Aorta (tissue), 5 donors: Measurements from ENCODE around the gene RACGAP1. TPM values are rescaled to one million over a fixed set of nuclear protein-coding genes. Genes with fewer than 3 reads are reported as not detected.

ENCODE experiments used
- ATAC-seq: fragments of 200-7000 bp; cut with Tn5 transposase; one replicate; pipeline ENCODE4 v1.9.1; 2022; ENCODE audit warnings: moderate library complexity; ENCODE audit not compliant: low FRiP score
- DNase-seq, 2 donors: peaks; one replicate each; pipeline ENCODE4 v3.0.0-alpha.2; 2020
- H3K27ac ChIP-seq, 2 donors: one replicate each; pipeline ENCODE4 v1.5.1; 2013; ENCODE audit warnings: low read length in 2 of 2, mild to moderate bottlenecking in 2 of 2, moderate library complexity in 2 of 2, control low read depth in 1 of 2, inconsistent platforms in 1 of 2, low read depth in 1 of 2
- H3K27me3 ChIP-seq, 2 donors: one replicate each; pipeline ENCODE4 v1.6.1; 2013; ENCODE audit warnings: control low read depth in 1 of 2, low read length in 1 of 2, mild to moderate bottlenecking in 1 of 2, moderate library complexity in 1 of 2; ENCODE audit not compliant: insufficient read depth in 2 of 2, control insufficient read depth in 1 of 2
- H3K36me3 ChIP-seq, 2 donors: one replicate each; pipeline ENCODE4 v1.6.1; 2013; ENCODE audit warnings: control low read depth in 1 of 2, low read length in 1 of 2, mild to moderate bottlenecking in 1 of 2; ENCODE audit not compliant: insufficient read depth in 2 of 2, control insufficient read depth in 1 of 2
- H3K4me1 ChIP-seq, 2 donors: one replicate each; pipeline ENCODE4 v1.6.1; 2013; ENCODE audit warnings: low read length in 2 of 2, control low read depth in 1 of 2, mild to moderate bottlenecking in 1 of 2, moderate library complexity in 1 of 2; ENCODE audit not compliant: insufficient read depth in 2 of 2, control insufficient read depth in 1 of 2
- H3K4me3 ChIP-seq, 2 donors: one replicate each; pipeline ENCODE4 v1.5.1; 2013; ENCODE audit warnings: low read length in 2 of 2, control low read depth in 1 of 2, mild to moderate bottlenecking in 1 of 2
- H3K9me3 ChIP-seq: one replicate; pipeline ENCODE4 v1.6.1; 2013; ENCODE audit warnings: mild to moderate bottlenecking, low read length; ENCODE audit not compliant: control insufficient read depth
- WGBS, 2 donors: extraction: QIAGEN DNeasy Blood & Tissue Kit; methylation state at CpG; one replicate each; pipeline ENCODE4 v1.1.7; 2013; 5-methylcytosine and 5-hydroxymethylcytosine counted together
- intact Hi-C, 2 donors: fragments of 100-400 bp; cut with DNase I; formaldehyde crosslinking; loops; one replicate each; pipeline versions ENCODE4 v1.14.2 to v1.15.0; 2022
- polyA plus RNA-seq, 2 donors: library from polyadenylated mRNA; stranded (reverse); fragments of 200-250 nt; gene quantifications; one replicate each; pipeline ENCODE4 v1.2.3, GENCODE V29; 2013
- total RNA-seq, 2 donors: library from RNA; stranded (reverse); fragmentation: NEBNext Ultra II Directional; extraction: Animal tissue kit (Norgen Biotek cat#: 25700); gene quantifications; one replicate each; pipeline ENCODE4 v1.2.1, GENCODE V29; 2021
- donor health status: healthy with polysubstance abuse.
- donor health status: Bipolar disorder and iron deficiency.
- donor health status: DM: no; HTN: no; CAD: no.
- donor health status: DM: no; HTN: no; CAD: no.
- donor health status: DM: yes; HTN: yes; CAD: no.

RACGAP1 gene
- total and polyA plus RNA-seq, 4 donors = 4.6 to 10.1 (median 8.0) TPM

- Histone ChIP-seq H3K9me3 (no peaks in the 10 kb centered on the region), H3K4me1 (no peaks in the 10 kb centered on the region), H3K4me3 (no peak overlapping the region), H3K27me3 (no peaks in the 10 kb centered on the region), H3K27ac (no peak overlapping the region), H3K36me3 (no peaks in the 10 kb centered on the region)
- intact Hi-C loops = loop anchor here in 1 of 2 donors (10.0 kb wide), 1 partner anchor 212 kb away; no protein-coding TSS in a partner anchor
- WGBS, 2 donors = 32 to 41% methylated on average over 21 of the region's 21 CpGs
- DNase-seq (peak; percentile 68 to 89), ATAC-seq (no peak)
Observed at GRCh38 chr12:49962861-49963765, 62.2 kb downstream of the RACGAP1 start.

GRCh38 chr12:49961993-49962764, 63.1 kb downstream of the RACGAP1 start:
- peak in 1 of 2 donors; percentile 61 for DNase-seq
- Histone ChIP-seq H3K9me3 (no peaks in the 10 kb centered on the region), H3K4me3 (no peak overlapping the region), H3K4me1 (no peaks in the 10 kb centered on the region), H3K36me3 (no peaks in the 10 kb centered on the region), H3K27ac (no peak overlapping the region), H3K27me3 (no peaks in the 10 kb centered on the region)
- WGBS, 2 donors = 68 to 76% methylated on average over 34 to 37 of the region's 37 CpGs
- ATAC-seq = no peak
- intact Hi-C loops = loop anchor here in 1 of 2 donors (10.0 kb wide), 1 partner anchor 213 kb away; no protein-coding TSS in a partner anchor

- 3% methylated on average over 74 to 111 of the region's 111 CpGs for WGBS, 2 donors
- Histone ChIP-seq H3K27me3 (no peaks in the 10 kb centered on the region), H3K4me1 (no peaks in the 10 kb centered on the region), H3K9me3 (no peaks in the 10 kb centered on the region), H3K4me3 (peak within 1 kb of the TSS in 1 of 2 donors; percentile 22), H3K36me3 (no peaks in the 10 kb centered on the region), H3K27ac (no peak within 1 kb of the TSS)
- intact Hi-C loops = loop anchor here in 1 of 2 donors (10.0 kb wide), 1 partner anchor 213 kb away; no protein-coding TSS in a partner anchor
- DNase-seq = peak in 1 of 2 donors; percentile 81
- no peak for ATAC-seq
Observed at GRCh38 chr12:49961111-49961922, 64.0 kb downstream of the RACGAP1 start, which contains the start of gene AQP5. AQP5 (plus strand) TSS chr12:49961872; CDS start chr12:49962018, 146 bp downstream.

- ATAC-seq = no peak
- intact Hi-C loops = loop anchor here in 1 of 2 donors (10.0 kb wide), 1 partner anchor 214 kb away; no protein-coding TSS in a partner anchor
- H3K27ac ChIP-seq = no peak overlapping the region
- no peaks in the 10 kb centered on the region for H3K9me3 ChIP-seq
- 68 to 72% methylated on average over 13 of the region's 13 CpGs for WGBS, 2 donors
- no peaks in the 10 kb centered on the region for H3K36me3 ChIP-seq
- no peak overlapping the region for H3K4me3 ChIP-seq
- DNase-seq = no peak
- H3K27me3 ChIP-seq = no peaks in the 10 kb centered on the region
- H3K4me1 ChIP-seq = no peaks in the 10 kb centered on the region
Observed at GRCh38 chr12:49960474-49961110, 64.7 kb downstream of the RACGAP1 start.

- Histone ChIP-seq H3K4me3 (no peak overlapping the region), H3K4me1 (no peaks in the 10 kb centered on the region), H3K27me3 (no peaks in the 10 kb centered on the region), H3K27ac (no peak overlapping the region), H3K36me3 (no peaks in the 10 kb centered on the region), H3K9me3 (no peaks in the 10 kb centered on the region)
- no peak for ATAC-seq
- intact Hi-C loops = loop anchor here in 1 of 2 donors (10.0 kb wide), 1 partner anchor 215 kb away; no protein-coding TSS in a partner anchor
- peak in 1 of 2 donors; percentile 69 for DNase-seq
- WGBS, 2 donors = 37 to 42% methylated on average over 11 of the region's 11 CpGs
Observed at GRCh38 chr12:49959685-49960473, 65.4 kb downstream of the RACGAP1 start.

- no peaks in the 10 kb centered on the region for H3K27me3 ChIP-seq
Observed at GRCh38 chr12:49957570-49957967, 67.7 kb downstream of the RACGAP1 start.

GRCh38 chr12:49956663-49957569, 68.4 kb downstream of the RACGAP1 start:
- Histone ChIP-seq H3K36me3 (no peaks in the 10 kb centered on the region), H3K27me3 (no peaks in the 10 kb centered on the region), H3K4me1 (no peaks in the 10 kb centered on the region), H3K27ac (no peak overlapping the region), H3K9me3 (no peaks in the 10 kb centered on the region), H3K4me3 (no peak overlapping the region)
- DNase-seq (peak; percentile 2 to 51), ATAC-seq (no peak)
- WGBS, 2 donors = 95 to 96% methylated on average over 6 of the region's 6 CpGs
- intact Hi-C loops = no loop called here

More at GRCh38 chr12:49957570-49957967, 67.7 kb downstream of the RACGAP1 start:
- Histone ChIP-seq H3K27ac (no peak overlapping the region), H3K4me1 (no peaks in the 10 kb centered on the region), H3K4me3 (no peak overlapping the region), H3K9me3 (no peaks in the 10 kb centered on the region), H3K36me3 (no peaks in the 10 kb centered on the region)
- intact Hi-C loops = no loop called here
- ATAC-seq (no peak), DNase-seq (no peak)
